Activated naive CD4-positive, alpha-beta T cell treated with Interleukin-2 at 50 U/mL for 16 hours (primary cell): ENCODE data around the gene RHOC.

Experiments used
- DNase-seq: peaks from one replicate; pipeline ENCODE4 v3.0.0-alpha.2; 2020

RHOC gene

DNA sequence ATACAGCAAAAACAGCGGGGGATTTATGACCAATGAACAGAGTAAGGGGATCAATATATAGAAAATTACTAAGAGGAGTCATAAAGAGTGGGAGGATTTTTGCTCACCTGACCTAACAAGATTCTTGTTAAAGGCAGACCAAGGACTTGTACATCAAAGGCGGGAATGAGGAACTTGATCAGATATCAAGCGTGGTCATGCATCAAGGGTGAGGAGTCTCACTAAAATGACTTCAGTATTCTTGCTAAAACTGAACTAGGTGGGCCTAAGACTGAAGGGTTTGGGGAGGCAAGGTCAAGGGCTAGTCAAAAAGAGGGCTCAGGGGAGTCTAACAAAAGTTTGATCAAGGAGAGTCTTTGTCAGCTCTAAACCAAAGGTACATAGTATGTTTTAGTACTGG, 30.4 kb downstream of the RHOC start:
- no peak for DNase-seq

DNA sequence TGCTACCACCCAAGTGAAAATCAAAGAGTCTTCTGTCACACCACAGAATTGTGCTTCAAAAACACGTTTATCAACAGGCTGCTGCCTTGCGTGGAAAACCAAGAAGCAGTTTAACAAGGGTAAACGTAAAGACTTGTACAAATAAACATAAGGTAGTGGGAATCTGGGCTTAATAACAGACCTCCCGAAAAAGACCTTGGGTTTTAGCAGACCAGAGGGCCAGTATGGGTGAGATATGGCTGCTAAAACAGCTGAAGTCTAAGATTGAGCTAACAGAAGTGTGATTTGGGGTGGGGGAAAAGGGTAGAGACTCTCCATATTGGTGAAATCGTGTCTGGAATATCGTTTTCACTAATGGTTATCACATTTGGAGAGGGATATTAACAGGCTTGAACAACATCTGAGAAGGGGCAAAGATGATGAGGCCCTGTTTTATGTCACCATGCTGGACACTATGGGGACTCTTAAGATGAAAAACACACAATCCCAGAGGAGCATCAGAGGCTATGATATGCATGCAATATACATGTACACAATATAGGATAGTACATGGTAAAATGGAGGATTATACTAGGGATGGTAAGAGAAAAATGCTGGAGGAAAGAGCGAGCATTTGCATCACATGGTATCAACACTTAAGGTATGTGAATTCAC, 31.1 kb downstream of the RHOC start:
- DNase-seq = no peak

DNA sequence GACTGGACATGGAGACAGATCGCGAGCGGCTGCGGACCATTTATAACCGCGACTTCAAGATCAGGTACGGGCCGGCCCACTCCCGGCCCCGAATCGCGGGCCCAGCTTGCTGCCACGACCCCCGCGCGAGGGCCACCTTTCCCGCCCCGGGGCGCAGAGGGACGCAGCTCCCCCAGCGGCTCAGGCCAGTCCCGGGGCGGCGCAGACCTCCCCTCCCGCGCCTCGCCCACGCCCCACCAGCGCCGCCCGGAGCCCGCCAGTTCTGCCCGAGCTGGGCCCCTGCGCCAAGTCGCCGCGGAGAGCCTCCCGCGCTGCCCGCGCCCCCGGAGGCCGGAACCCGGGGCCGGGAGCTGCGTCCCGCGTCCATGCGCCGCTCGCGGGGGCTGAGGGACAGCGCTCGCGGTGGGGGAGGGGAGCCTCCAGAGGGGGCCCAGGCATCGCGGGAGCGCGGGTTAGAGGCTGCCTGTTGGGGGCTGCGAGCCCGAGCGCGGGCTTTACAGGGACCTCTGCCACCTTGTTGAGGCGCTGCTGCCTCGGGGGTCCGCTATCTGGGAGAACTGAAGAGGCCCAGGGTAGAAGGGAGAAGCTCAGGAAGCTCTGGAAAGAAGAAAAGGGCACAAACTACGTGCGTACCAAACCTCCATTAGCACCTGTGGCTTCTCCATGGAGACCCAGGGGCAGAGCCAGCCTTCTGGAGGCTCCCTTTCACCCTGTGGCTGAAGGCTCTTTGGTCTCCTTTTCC, 31.8 kb downstream of the RHOC start:
- peak; percentile 43 for DNase-seq

DNA sequence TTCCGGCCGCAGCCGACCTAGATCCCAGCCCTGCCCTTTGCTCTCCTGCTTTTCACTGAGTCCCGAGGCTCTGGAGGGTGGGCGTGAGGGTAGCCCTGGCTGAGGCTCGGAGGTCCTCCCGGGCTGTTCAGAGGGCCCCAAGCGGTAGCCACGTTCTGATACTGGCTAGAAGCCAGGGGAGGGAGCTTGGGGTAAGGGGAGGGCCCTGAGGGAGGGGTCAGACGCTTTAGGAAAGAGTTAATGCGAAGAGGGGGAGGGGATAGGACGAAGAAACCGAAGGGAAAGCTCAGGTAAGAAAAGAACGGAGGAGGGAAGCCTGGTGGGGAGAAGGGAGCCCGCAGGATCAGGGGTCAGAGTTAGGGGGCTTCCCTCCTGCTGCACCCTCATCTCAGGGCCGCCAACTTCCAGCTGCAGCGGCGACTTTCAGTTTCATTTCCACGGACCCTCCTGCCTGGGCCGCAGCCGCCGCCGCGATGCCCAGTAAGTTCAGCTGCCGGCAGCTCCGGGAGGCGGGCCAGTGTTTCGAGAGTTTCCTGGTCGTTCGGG, 32.4 kb downstream of the RHOC start, which contains the start of gene MOV10:
MOV10 (plus strand) TSS at position 220 of the 546 bp plus-strand sequence; CDS start at position 474, 254 bp downstream.
- DNase-seq = peak; percentile 56

DNA sequence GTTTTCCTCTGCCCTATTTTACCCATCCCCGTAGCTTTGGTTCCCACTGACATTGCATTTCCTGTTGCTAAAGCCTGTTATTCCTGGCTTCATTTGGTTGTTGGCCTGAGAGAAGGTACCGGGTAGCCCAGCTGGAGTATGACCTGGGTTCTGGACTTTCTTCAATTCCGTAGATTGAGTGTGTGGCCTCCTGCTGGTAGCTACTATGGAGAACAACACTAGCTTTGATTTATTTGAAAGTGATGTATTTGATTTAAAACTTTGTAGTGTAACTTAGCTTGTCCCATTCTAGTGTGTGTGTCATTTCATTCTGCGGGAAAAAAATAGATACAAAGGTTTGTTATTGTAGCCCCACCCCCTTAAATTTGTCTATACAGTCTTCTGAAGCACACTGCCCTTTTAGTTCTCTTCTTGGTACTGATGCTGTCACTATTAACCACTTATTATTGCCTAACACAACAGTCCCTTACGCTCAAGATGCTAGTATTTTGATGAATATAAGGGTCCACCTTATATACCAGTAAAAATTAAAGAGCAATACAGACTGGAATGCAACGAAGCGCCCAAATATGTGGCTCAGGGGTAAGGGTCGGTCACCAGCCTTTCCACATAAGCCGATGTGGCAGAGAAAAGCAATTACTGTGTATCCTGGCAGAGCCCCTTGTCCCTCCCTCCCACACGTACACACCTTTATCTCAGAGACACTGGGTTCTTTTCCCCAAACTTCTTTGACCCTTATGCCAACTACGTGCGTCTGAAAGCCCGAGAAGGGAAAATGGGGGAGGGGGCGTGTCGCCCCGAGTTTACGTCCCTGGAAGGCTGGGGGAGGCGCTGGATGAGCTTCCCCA, 33.1 kb downstream of the RHOC start:
- DNase-seq = no peak

DNA sequence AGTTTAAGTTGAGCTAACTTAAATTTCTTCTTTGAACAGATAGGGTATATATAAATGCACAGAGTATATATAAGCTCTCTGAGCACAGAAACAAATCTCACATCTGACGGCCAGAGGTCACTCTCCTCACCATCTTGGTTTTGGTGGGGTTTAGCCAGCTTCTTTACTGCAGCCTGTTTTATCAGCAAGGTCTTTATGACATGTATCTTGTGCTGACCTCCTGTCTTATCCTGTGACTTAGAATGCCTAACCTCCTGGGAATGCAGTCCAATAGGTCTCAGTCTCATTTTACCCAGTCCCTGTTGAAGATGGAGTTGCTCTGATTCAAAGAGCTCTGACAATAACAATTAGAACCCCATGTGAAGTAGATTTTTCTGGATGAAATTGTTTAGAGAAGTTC, 34.1 kb downstream of the RHOC start:
- DNase-seq = no peak

DNA sequence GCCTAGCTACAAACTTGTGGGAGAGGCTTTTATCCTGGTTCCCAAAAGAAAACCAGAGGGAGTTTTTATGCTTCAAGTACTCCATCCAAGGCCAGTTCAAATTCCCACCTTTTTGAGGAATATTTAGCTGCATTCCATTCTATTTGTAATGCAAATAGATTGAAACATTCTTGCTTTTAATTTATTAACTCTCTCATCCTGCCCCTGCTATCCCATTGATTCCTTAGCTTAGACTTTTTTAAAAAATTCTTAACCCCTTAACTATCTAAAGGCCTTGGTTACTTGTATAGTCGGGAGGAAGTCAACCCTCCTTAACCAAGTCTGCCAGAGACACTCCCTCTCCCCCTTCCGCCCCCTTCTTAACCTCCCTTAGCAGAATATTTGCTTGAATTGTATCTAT, 34.9 kb downstream of the RHOC start:
- no peak for DNase-seq

DNA sequence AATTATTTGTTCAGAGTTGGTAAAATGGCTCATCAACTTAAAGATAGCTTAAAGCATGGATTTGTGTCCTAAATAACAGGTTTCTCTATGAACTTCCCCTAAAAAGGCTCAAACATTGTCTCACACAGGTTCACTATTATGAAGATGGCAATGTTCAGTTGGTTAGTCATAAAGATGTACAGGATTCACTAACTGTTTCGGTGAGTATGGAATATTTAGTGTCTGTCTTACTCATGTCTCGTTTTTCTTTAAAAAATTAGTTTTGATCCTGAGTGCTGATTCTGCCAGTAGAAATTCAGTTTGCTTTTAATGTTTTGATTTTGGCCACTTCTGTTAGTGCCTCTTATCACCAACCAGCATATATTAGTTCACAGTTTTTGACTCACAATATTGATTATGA, 40.0 kb downstream of the RHOC start:
- DNase-seq = no peak

DNA sequence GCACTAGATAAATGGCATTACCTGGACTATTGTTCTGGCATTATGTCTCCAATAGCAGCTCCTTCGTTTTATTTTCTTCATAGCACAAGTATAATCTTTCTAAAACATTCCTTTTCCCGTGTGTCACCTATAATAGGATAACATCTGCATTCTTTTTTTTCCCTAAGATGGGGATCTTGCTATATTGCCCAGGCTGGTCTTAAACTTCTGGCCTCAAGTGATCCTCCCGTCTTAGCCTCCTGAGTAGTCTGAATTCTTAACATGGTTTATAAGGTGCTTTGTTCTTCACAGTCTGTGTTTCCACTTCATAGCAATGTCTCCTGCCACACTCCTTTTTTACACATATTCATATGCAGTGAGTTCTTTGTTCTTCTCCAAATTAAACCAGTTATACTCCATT, 41.1 kb downstream of the RHOC start:
- no peak for DNase-seq

DNA sequence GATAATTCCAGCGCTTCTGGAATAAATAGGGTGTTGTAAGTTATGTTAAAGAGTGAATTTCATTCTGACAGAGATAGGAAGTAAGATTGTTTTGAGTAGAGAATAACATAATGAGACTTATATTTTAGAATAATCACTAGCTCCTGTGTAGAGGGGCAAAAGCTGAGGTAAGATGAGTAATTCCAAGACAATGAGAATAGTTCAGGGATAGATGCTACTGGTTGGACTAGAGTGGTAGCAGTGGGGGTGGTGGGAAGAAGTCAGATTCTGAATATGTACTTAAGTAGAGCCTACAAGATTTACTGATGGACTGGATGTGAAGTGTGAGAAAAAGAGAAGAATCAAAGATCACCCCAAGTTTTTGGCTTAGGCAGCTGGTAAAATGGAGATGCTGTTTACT, 55.7 kb downstream of the RHOC start:
- no peak for DNase-seq
